ENCODE results near the gene MICAL3. TPM values are rescaled to one million over a fixed set of nuclear protein-coding genes. Genes with fewer than 3 reads are reported as not detected.

The MICAL3 gene
- total and polyA plus RNA-seq, 2 of the 8 experiments (the other 6 are each of a cell fraction or from before 2014, with no cell fraction given), result 8.3 to 41.8 TPM

DNA sequence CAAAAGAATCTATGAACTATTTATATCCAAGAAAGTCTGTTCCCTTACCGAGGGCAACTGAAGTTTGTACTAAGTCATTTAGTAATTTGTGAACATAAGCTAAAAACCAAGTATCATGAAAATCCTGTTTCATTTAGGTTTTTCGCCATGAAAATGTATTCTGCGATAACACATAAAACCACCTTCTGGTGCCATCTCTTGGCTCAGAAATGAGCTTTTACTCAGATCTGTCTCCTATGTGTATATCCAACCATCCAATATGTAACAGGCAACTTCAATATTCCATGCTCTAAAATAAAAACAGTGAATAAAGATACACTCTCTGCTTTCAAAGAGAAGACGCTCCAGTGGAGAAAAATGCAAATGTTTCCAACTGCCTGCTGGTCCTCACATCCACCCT is 132.0 kb downstream of the MICAL3 start:
- Histone ChIP-seq H2BK15ac (ENCODE audit: low read length) (no peak overlapping the region), H3K79me1 (ENCODE audit: low read depth, low read length) (no peaks in the 10 kb centered on the region; the same call in 1 of the 2 replicates), H3K14ac (ENCODE audit: insufficient read length) (no peak overlapping the region), H3K9ac (replicated peaks in 1 of 4; ENCODE audit: extremely low read depth in 1 of 4, low read depth in 3 of 4, low read length in 3 of 4) (no peak overlapping the region), H2BK20ac (ENCODE audit: low read length) (no peak overlapping the region), H3K56ac (replicated peaks; ENCODE audit: insufficient read length, low read depth, low read length) (no peak overlapping the region), H2AFZ (ENCODE audit: low read length) (no peak overlapping the region), H3K79me2 (ENCODE audit: control insufficient read depth in 1 of 2, insufficient read depth in 2 of 2, low read length in 2 of 2) (no peaks in the 10 kb centered on the region), H3K36me3 (ENCODE audit: control insufficient read depth in 2 of 4, insufficient read depth in 4 of 4, low read length in 3 of 4) (peaks cover 0 to 15% (median 7%) of the 10 kb centered on the region in 4 experiments; a peak in 5 of 8 replicates), H4K20me1 (replicated peaks in 1 of 2; ENCODE audit: control insufficient read depth in 1 of 2, insufficient read depth in 2 of 2, low read length in 2 of 2) (peaks cover 3 to 9% of the 10 kb centered on the region in 2 experiments), H3K27me3 (replicated peaks in 1 of 4; ENCODE audit: control insufficient read depth in 3 of 4, extremely low read depth in 1 of 4, insufficient read depth in 3 of 4, low read length in 3 of 4) (no peaks in the 10 kb centered on the region), H2AK5ac (ENCODE audit: low read depth, low read length) (no peak overlapping the region), H4K8ac (ENCODE audit: extremely low read depth, insufficient read depth, low read length) (no peak overlapping the region), H3K9me3 (ENCODE audit: insufficient read depth in 2 of 2, low read depth in 1 of 2, low read length in 1 of 2) (no peaks in the 10 kb centered on the region), H3K4me2 (ENCODE audit: insufficient read depth in 1 of 2, low read depth in 2 of 2, low read length in 2 of 2) (no peak overlapping the region), H3K4me1 (replicated peaks in 1 of 4; ENCODE audit: control insufficient read depth in 3 of 4, insufficient read depth in 4 of 4, low read length in 3 of 4) (no peaks in the 10 kb centered on the region), H2BK12ac (ENCODE audit: low read depth, low read length) (no peak overlapping the region), H3K23me2 (ENCODE audit: low read depth, low read length) (no peaks in the 10 kb centered on the region), H2BK5ac (ENCODE audit: low read depth, low read length) (no peak overlapping the region), H3K23ac (ENCODE audit: insufficient read length) (no peak overlapping the region), H3K4ac (replicated peaks; ENCODE audit: insufficient read length, low read depth, low read length) (no peak overlapping the region), H3K27ac (ENCODE audit: low read depth, low read length) (no peak overlapping the region), H3K18ac (ENCODE audit: extremely low read depth, low read length) (no peak overlapping the region), H4K91ac (replicated peaks; ENCODE audit: insufficient read length, low read length) (no peak overlapping the region), H2BK120ac (replicated peaks; ENCODE audit: low read depth, low read length) (no peak overlapping the region), H3K4me3 (ENCODE audit: extremely low read depth in 1 of 4, insufficient read depth in 2 of 4, low read depth in 3 of 4, low read length in 4 of 4) (no peak overlapping the region), H4K5ac (ENCODE audit: insufficient read length, low read depth, low read length) (no peak overlapping the region)
- ChIA-PET CTCF (ENCODE audit: partially characterized antibody) (interaction anchor here (0.5 to 6.3 kb wide), 29 partner anchors 10 to 850 kb away, joined by 3 to 54 read pairs (median 5); partner anchors contain the start of gene PEX26), POLR2A (ENCODE audit: partially characterized antibody) (no interaction called here)
- DNase-seq (ENCODE audit: low read depth in 1 of 2, low spot score in 2 of 2), result no peak
- FAIRE-seq, result no peak
- WGBS, 2 experiments (ENCODE audit: extremely low coverage in 1 of 2, insufficient coverage in 1 of 2, insufficient read length in 1 of 2, insufficient replicate concordance in 2 of 2, low coverage in 1 of 2, low lambda C conversion rate in 2 of 2, missing lambda C conversion rate in 1 of 2), result 86% methylated on average over 4 of the region's 4 CpGs; no CpG with 5 or more reads in 1 of the 2 experiments
- TF ChIP-seq SRF (IDR thresholded peaks at IDR 0.05; ENCODE audit: low read depth, low read length), result no peak
- no peak for TF ChIP-seq TBP (IDR thresholded peaks at IDR 0.05; ENCODE audit: low read depth, low read length)
- TF ChIP-seq, protein P1, sequence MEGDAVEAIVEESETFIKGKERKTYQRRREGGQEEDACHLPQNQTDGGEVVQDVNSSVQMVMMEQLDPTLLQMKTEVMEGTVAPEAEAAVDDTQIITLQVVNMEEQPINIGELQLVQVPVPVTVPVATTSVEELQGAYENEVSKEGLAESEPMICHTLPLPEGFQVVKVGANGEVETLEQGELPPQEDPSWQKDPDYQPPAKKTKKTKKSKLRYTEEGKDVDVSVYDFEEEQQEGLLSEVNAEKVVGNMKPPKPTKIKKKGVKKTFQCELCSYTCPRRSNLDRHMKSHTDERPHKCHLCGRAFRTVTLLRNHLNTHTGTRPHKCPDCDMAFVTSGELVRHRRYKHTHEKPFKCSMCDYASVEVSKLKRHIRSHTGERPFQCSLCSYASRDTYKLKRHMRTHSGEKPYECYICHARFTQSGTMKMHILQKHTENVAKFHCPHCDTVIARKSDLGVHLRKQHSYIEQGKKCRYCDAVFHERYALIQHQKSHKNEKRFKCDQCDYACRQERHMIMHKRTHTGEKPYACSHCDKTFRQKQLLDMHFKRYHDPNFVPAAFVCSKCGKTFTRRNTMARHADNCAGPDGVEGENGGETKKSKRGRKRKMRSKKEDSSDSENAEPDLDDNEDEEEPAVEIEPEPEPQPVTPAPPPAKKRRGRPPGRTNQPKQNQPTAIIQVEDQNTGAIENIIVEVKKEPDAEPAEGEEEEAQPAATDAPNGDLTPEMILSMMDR (IDR thresholded peaks at IDR 0.05; ENCODE audit: control extremely low read depth in 1 of 3, insufficient read depth in 1 of 3, low read depth in 1 of 3, low read length in 3 of 3), result no peak
- TF ChIP-seq, protein P2, sequence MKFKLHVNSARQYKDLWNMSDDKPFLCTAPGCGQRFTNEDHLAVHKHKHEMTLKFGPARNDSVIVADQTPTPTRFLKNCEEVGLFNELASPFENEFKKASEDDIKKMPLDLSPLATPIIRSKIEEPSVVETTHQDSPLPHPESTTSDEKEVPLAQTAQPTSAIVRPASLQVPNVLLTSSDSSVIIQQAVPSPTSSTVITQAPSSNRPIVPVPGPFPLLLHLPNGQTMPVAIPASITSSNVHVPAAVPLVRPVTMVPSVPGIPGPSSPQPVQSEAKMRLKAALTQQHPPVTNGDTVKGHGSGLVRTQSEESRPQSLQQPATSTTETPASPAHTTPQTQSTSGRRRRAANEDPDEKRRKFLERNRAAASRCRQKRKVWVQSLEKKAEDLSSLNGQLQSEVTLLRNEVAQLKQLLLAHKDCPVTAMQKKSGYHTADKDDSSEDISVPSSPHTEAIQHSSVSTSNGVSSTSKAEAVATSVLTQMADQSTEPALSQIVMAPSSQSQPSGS (IDR thresholded peaks at IDR 0.05; ENCODE audit: low read length), result no peak
- no peak for TF ChIP-seq BACH1 (IDR thresholded peaks at IDR 0.05; ENCODE audit: low read length)
- no peak for TF ChIP-seq CTBP2 (IDR thresholded peaks at IDR 0.05; ENCODE audit: borderline replicate concordance, insufficient read depth, insufficient read length, low read length)
- no peak for TF ChIP-seq NANOG (IDR thresholded peaks at IDR 0.05; ENCODE audit: insufficient read depth, low read depth, low read length, poor library complexity, severe bottlenecking)
- TF ChIP-seq, protein P3, sequence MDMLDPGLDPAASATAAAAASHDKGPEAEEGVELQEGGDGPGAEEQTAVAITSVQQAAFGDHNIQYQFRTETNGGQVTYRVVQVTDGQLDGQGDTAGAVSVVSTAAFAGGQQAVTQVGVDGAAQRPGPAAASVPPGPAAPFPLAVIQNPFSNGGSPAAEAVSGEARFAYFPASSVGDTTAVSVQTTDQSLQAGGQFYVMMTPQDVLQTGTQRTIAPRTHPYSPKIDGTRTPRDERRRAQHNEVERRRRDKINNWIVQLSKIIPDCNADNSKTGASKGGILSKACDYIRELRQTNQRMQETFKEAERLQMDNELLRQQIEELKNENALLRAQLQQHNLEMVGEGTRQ (IDR thresholded peaks at IDR 0.05; ENCODE audit: low read length), result no peak
